GM19452 (cell line): ENCODE measurements around the gene ITGAE.
"Not testable (repeated sequence)": the region's sequence is repeated elsewhere in the genome, so short reads cannot be mapped to it uniquely, and the experiment has no call there.

ENCODE experiments used
- ATAC-seq: cut with Tn5 transposase; IDR thresholded peaks from one replicate; pipeline ENCODE4 v1.9.1; 2021; ENCODE audit not compliant: unreplicated experiment

The ITGAE gene

GRCh38 chr17:3730881-3731429, 70.0 kb downstream of the ITGAE start:
- ATAC-seq, result no peak

- no peak for ATAC-seq
Observed at GRCh38 chr17:3729881-3730280, 71.1 kb downstream of the ITGAE start.

- ATAC-seq, result not testable (repeated sequence)
Observed at GRCh38 chr17:3728099-3728498, 72.9 kb downstream of the ITGAE start.

GRCh38 chr17:3727041-3727440, 73.9 kb downstream of the ITGAE start:
- ATAC-seq, result no peak

GRCh38 chr17:3724378-3725077, 76.5 kb downstream of the ITGAE start:
- no peak for ATAC-seq

GRCh38 chr17:3723556-3724377, 77.2 kb downstream of the ITGAE start, which contains the start of gene HASPIN:
TSS of gene HASPIN (plus strand) at chr17:3723903. CDS start at chr17:3723936, 33 bp downstream.
- peak; percentile 81 for ATAC-seq

- no peak for ATAC-seq
Observed at GRCh38 chr17:3723188-3723555, 77.8 kb downstream of the ITGAE start.

- ATAC-seq, result no peak
Observed at GRCh38 chr17:3722716-3723115, 78.3 kb downstream of the ITGAE start.

- ATAC-seq, result no peak
Observed at GRCh38 chr17:3719265-3719664, 81.7 kb downstream of the ITGAE start.

- no peak for ATAC-seq
Observed at GRCh38 chr17:3718201-3718600, 82.8 kb downstream of the ITGAE start.

- ATAC-seq, result no peak
Observed at GRCh38 chr17:3715296-3715695, 85.7 kb downstream of the ITGAE start.

- ATAC-seq, result no peak
Observed at GRCh38 chr17:3712811-3713463, 88.1 kb downstream of the ITGAE start.

GRCh38 chr17:3710951-3711383, 90.0 kb downstream of the ITGAE start:
- peak; percentile 98 for ATAC-seq

- no peak for ATAC-seq
Observed at GRCh38 chr17:3708366-3708765, 92.6 kb downstream of the ITGAE start.

- ATAC-seq, result not testable (repeated sequence)
Observed at GRCh38 chr17:3705718-3705984, 95.3 kb downstream of the ITGAE start.

- no peak for ATAC-seq
Observed at GRCh38 chr17:3704931-3705717, 95.9 kb downstream of the ITGAE start.

- not testable (repeated sequence) for ATAC-seq
Observed at GRCh38 chr17:3702041-3702539, 98.9 kb downstream of the ITGAE start.

GRCh38 chr17:3699951-3700350, 101.0 kb downstream of the ITGAE start:
- ATAC-seq, result no peak

- ATAC-seq, result no peak
Observed at GRCh38 chr17:3698139-3698538, 102.8 kb downstream of the ITGAE start.

GRCh38 chr17:3697103-3697476, 103.9 kb downstream of the ITGAE start:
- ATAC-seq, result no peak
